Neural cell (in vitro differentiated cells): ENCODE measurements around the gene EHMT2. TPM values are rescaled to one million over a fixed set of nuclear protein-coding genes. Genes with fewer than 3 reads are reported as not detected.

Experiments
- H2AFZ ChIP-seq: fragments of 200-600, 300-800 bp; sonication (generic), shearing (Covaris generic); 2 replicates; pipeline ENCODE4 v1.6.0; 2014; ENCODE audit warnings: low read depth, mild to moderate bottlenecking, antibody characterized with exemption, low read length, moderate library complexity
- H3F3A ChIP-seq: fragments of 200-600 bp; shearing (Covaris generic); 2 replicates; pipeline ENCODE4 v1.6.1; 2016; ENCODE audit warnings: mild to moderate bottlenecking, moderate library complexity, mixed read lengths, antibody characterized with exemption, low read length; ENCODE audit not compliant: insufficient read depth, poor library complexity, severe bottlenecking
- H3K27ac ChIP-seq: fragments of 200-600, 300-800 bp; sonication (generic), shearing (Covaris generic); 2 replicates; pipeline ENCODE4 v1.5.1; 2014; ENCODE audit warnings: mild to moderate bottlenecking, low read length, moderate library complexity
- H3K27me3 ChIP-seq: fragments of 300-800, 200-600 bp; sonication (generic), shearing (Covaris generic); 2 replicates; pipeline ENCODE4 v1.6.0; 2014; ENCODE audit warnings: mild to moderate bottlenecking, low read depth, low read length, moderate library complexity; ENCODE audit not compliant: insufficient read depth
- H3K36me3 ChIP-seq: fragments of 300-800, 200-600 bp; sonication (generic), shearing (Covaris generic); 2 replicates; pipeline ENCODE4 v1.5.1; 2014; ENCODE audit warnings: mild to moderate bottlenecking, antibody characterized with exemption, low read length, moderate library complexity; ENCODE audit not compliant: insufficient read depth
- H3K4me2 ChIP-seq: fragments of 300-800, 200-600 bp; sonication (generic), shearing (Covaris generic); 2 replicates; pipeline ENCODE4 v1.6.0; 2014; ENCODE audit warnings: mild to moderate bottlenecking, low read length
- H3K4me3 ChIP-seq: fragments of 300-800, 200-600 bp; sonication (generic), shearing (Covaris generic); 2 replicates; pipeline ENCODE4 v1.5.1; 2014; ENCODE audit warnings: mild to moderate bottlenecking, low read length, moderate library complexity
- H3K79me2 ChIP-seq: fragments of 200-600 bp; shearing (Covaris generic); replicated peaks from 2 replicates; pipeline ENCODE4 v1.6.0; 2014; ENCODE audit warnings: mild to moderate bottlenecking, low read length, moderate library complexity; ENCODE audit not compliant: insufficient read depth
- H3K9ac ChIP-seq: fragments of 300-800, 200-600 bp; sonication (generic), shearing (Covaris generic); 2 replicates; pipeline ENCODE4 v1.6.1; 2016; ENCODE audit warnings: mild to moderate bottlenecking, low read length, mixed read lengths
- H3K9me2 ChIP-seq: fragments of 200-600 bp; shearing (Covaris generic); 2 replicates; pipeline ENCODE4 v1.6.1; 2016; ENCODE audit warnings: mild to moderate bottlenecking, low read length, mixed read lengths; ENCODE audit not compliant: insufficient read depth
- H3K9me3 ChIP-seq: fragments of 200-600, 300-800 bp; sonication (generic), shearing (Covaris generic); 2 replicates; pipeline ENCODE4 v1.6.1; 2016; ENCODE audit warnings: mild to moderate bottlenecking, mixed run types, low read length, moderate library complexity, mixed read lengths
- H4K20me1 ChIP-seq: fragments of 200-600 bp; shearing (Covaris generic); 2 replicates; pipeline ENCODE4 v1.6.1; 2016; ENCODE audit warnings: mild to moderate bottlenecking, mixed run types; ENCODE audit not compliant: insufficient read depth
- CTCF ChIP-seq: fragments of 450-650 bp; IDR thresholded peaks from 2 replicates; pipeline ENCODE4 v1.5.1; 2014; ENCODE audit warnings: antibody characterized with exemption, mild to moderate bottlenecking, moderate library complexity; ENCODE audit not compliant: poor library complexity, severe bottlenecking
- EP300 ChIP-seq: fragments of 450-650 bp; conservative IDR thresholded peaks from 2 replicates; pipeline ENCODE4 v1.6.1; 2014; ENCODE audit warnings: antibody characterized with exemption, mild to moderate bottlenecking, moderate library complexity; ENCODE audit not compliant: poor library complexity, severe bottlenecking
- EZH2 ChIP-seq: fragments of 200-600, 300-800 bp; shearing (Covaris generic), sonication (generic); IDR thresholded peaks from 2 replicates; pipeline ENCODE4 v1.6.1; 2014; ENCODE audit warnings: antibody characterized with exemption, low read length, borderline replicate concordance, mild to moderate bottlenecking; ENCODE audit not compliant: insufficient read depth, poor library complexity, severe bottlenecking
- MXI1 ChIP-seq: fragments of 450-650 bp; conservative IDR thresholded peaks from 2 replicates; pipeline ENCODE4 v1.6.1; 2014; ENCODE audit warnings: antibody characterized with exemption, mild to moderate bottlenecking; ENCODE audit not compliant: poor library complexity, severe bottlenecking
- POLR2AphosphoS5 ChIP-seq: IDR thresholded peaks from 2 replicates; pipeline ENCODE4 v1.6.1; 2012
- RAD21 ChIP-seq: fragments of 450-650 bp; conservative IDR thresholded peaks from 2 replicates; pipeline ENCODE4 v1.6.1; 2014; ENCODE audit warnings: antibody characterized with exemption, mild to moderate bottlenecking, moderate library complexity
- REST ChIP-seq: IDR thresholded peaks from 2 replicates; pipeline ENCODE4 v1.6.1; 2012; ENCODE audit warnings: borderline replicate concordance
- SMC3 ChIP-seq: fragments of 450-650 bp; conservative IDR thresholded peaks from 2 replicates; pipeline ENCODE4 v1.6.1; 2014; ENCODE audit warnings: antibody characterized with exemption, mild to moderate bottlenecking, moderate library complexity; ENCODE audit not compliant: poor library complexity
- TAF1 ChIP-seq: IDR thresholded peaks from 2 replicates; pipeline ENCODE4 v1.6.1; 2012; ENCODE audit warnings: low read depth
- polyA plus RNA-seq: library from polyadenylated mRNA; depleted of rRNA; stranded (reverse); fragments of >200 nt; gene quantifications from 2 replicates; pipeline ENCODE4 v1.2.3, GENCODE V29; 2014

Gene EHMT2
- polyA plus RNA-seq, 1 donor from 2014 or later = 102 TPM

GRCh38 chr6:31877125-31877650 is 20.3 kb downstream of the EHMT2 start:
- no peaks in the 10 kb centered on the region for H3K79me2 ChIP-seq
- no peak overlapping the region for H3K4me3 ChIP-seq
- no peaks in the 10 kb centered on the region for H3K36me3 ChIP-seq
- H3F3A ChIP-seq = no peaks in the 10 kb centered on the region
- H3K9me2 ChIP-seq = no peaks in the 10 kb centered on the region
- H3K9me3 ChIP-seq = no peaks in the 10 kb centered on the region
- no peak overlapping the region for H2AFZ ChIP-seq
- H3K4me2 ChIP-seq = no peak overlapping the region
- no peak overlapping the region for H3K27ac ChIP-seq
- H4K20me1 ChIP-seq = no peaks in the 10 kb centered on the region
- no peak overlapping the region for H3K9ac ChIP-seq
- TF ChIP-seq CTCF (no peak), MXI1 (no peak), POLR2AphosphoS5 (no peak), EP300 (no peak), EZH2 (no peak), REST (no peak), TAF1 (no peak), SMC3 (no peak), RAD21 (no peak)
- H3K27me3 ChIP-seq = no peaks in the 10 kb centered on the region

GRCh38 chr6:31876357-31876756 is 21.1 kb downstream of the EHMT2 start:
- H3F3A ChIP-seq = no peaks in the 10 kb centered on the region
- H3K36me3 ChIP-seq = no peaks in the 10 kb centered on the region
- H2AFZ ChIP-seq = no peak overlapping the region
- no peaks in the 10 kb centered on the region for H3K9me3 ChIP-seq
- no peaks in the 10 kb centered on the region for H3K79me2 ChIP-seq
- H3K4me3 ChIP-seq = no peak overlapping the region
- TF ChIP-seq EZH2 (no peak), REST (no peak), POLR2AphosphoS5 (no peak), RAD21 (no peak), TAF1 (no peak), SMC3 (no peak), EP300 (no peak), CTCF (no peak), MXI1 (no peak)
- no peaks in the 10 kb centered on the region for H3K9me2 ChIP-seq
- H3K27me3 ChIP-seq = no peaks in the 10 kb centered on the region
- no peak overlapping the region for H3K4me2 ChIP-seq
- H4K20me1 ChIP-seq = no peaks in the 10 kb centered on the region
- no peak overlapping the region for H3K27ac ChIP-seq
- H3K9ac ChIP-seq = no peak overlapping the region
